HCT116 (cell line): ENCODE measurements around the gene MTG2. TPM values are rescaled to one million over a fixed set of nuclear protein-coding genes. Genes with fewer than 3 reads are reported as not detected.

Experiments used
- ATAC-seq: fragments of 200-7000 bp; cut with Tn5 transposase; 2 replicates; pipeline ENCODE4 v1.9.1; 2020; ENCODE audit warnings: mild to moderate bottlenecking, moderate library complexity
- BruUV-seq: library from RNA; stranded (reverse); fragments of 400-500 nt; replicated peaks from 2 replicates; lab custom pipeline; 2021; lab: Mats Ljungman, UMichigan
- CTCF ChIA-PET: fragments of 300-600 bp; sonication (Branson Sonifier 250); formaldehyde crosslinking; loops from one replicate; lab custom pipeline; 2021; ENCODE audit warnings: antibody characterized with exemption; lab: Charles Lee
- POLR2A ChIA-PET: fragments of 300-600, 350-600 bp; sonication (Branson Sonifier 250); formaldehyde crosslinking; loops from one replicate; lab custom pipeline; 2021; ENCODE audit warnings: antibody characterized with exemption; lab: Charles Lee
- RAD21 ChIA-PET, 2 experiments: fragments of 300-600 bp; sonication (Branson Sonifier 250); formaldehyde crosslinking; loops; one replicate each; lab custom pipeline; 2023; ENCODE audit warnings: low total read pairs in 2 of 2; ENCODE audit not compliant: uncharacterized antibody in 2 of 2, unreplicated experiment in 2 of 2, low non-redundant PET in 1 of 2; lab: Charles Lee
- DNase-seq: peaks from one replicate; pipeline ENCODE4 v3.0.0-alpha.2; 2010; ENCODE audit warnings: low read depth, low spot score
- H2AFZ ChIP-seq: fragments of 200-600 bp; shearing (Covaris generic), sonication (generic); 2 replicates; pipeline ENCODE4 v1.6.1; 2017; ENCODE audit warnings: low read depth, mixed run types, mixed read lengths, antibody characterized with exemption, low read length; ENCODE audit not compliant: poor library complexity, severe bottlenecking
- H3K27ac ChIP-seq: 2 replicates; pipeline ENCODE4 v1.5.1; 2012; ENCODE audit warnings: low read depth, low read length
- H3K27me3 ChIP-seq: fragments of 200-600 bp; sonication (generic); 2 replicates; pipeline ENCODE4 v1.6.1; 2016; ENCODE audit warnings: mixed run types, low read length, mixed read lengths; ENCODE audit not compliant: insufficient read depth
- H3K36me3 ChIP-seq, 2 experiments: fragments of 200-500 bp in 1 of 2; fragments of 200-600 bp in 1 of 2; sonication (Bioruptor generic) in 1 of 2; sonication (generic) in 1 of 2; 2 replicates each; pipeline versions ENCODE4 v1.5.1 to v1.6.1; 2014 to 2016; ENCODE audit warnings: low read length in 2 of 2, inconsistent platforms in 1 of 2, mixed read lengths in 1 of 2, mixed run types in 1 of 2; ENCODE audit not compliant: insufficient read depth in 2 of 2, control insufficient read depth in 1 of 2
- H3K4me1 ChIP-seq, 2 experiments: fragments of 200-600 bp in 1 of 2; sonication (generic) in 1 of 2; 2 replicates each; pipeline versions ENCODE4 v1.5.1 to v1.6.1; 2012 to 2017; ENCODE audit warnings: low read length in 2 of 2, inconsistent platforms in 1 of 2, mild to moderate bottlenecking in 1 of 2, mixed read lengths in 1 of 2, mixed run types in 1 of 2, moderate library complexity in 1 of 2; ENCODE audit not compliant: insufficient read depth in 2 of 2, control insufficient read depth in 1 of 2
- H3K4me2 ChIP-seq: fragments of 200-600 bp; sonication (generic); 2 replicates; pipeline ENCODE4 v1.6.1; 2017; ENCODE audit warnings: mixed run types, low read length, mixed read lengths
- H3K4me3 ChIP-seq, 2 experiments: fragments of 200-600 bp in 1 of 2; sonication (generic) in 1 of 2; replicated peaks in 1 of 2; 2 replicates each; pipeline ENCODE4 v1.5.1; 2011 to 2016; ENCODE audit warnings: low read length in 2 of 2, control low read depth in 1 of 2, low read depth in 1 of 2, mild to moderate bottlenecking in 1 of 2, mixed read lengths in 1 of 2, mixed run types in 1 of 2
- H3K79me2 ChIP-seq: fragments of 200-600 bp; sonication (generic); 2 replicates; pipeline ENCODE4 v1.6.1; 2017; ENCODE audit warnings: mild to moderate bottlenecking, mixed run types, low read length, moderate library complexity, mixed read lengths; ENCODE audit not compliant: insufficient read depth
- H3K9ac ChIP-seq: fragments of 200-600 bp; sonication (generic); 2 replicates; pipeline ENCODE4 v1.6.1; 2016; ENCODE audit warnings: low read length, mixed read lengths
- H3K9me2 ChIP-seq: fragments of 200-600 bp; sonication (generic), shearing (Covaris generic); 2 replicates; pipeline ENCODE4 v1.6.1; 2017; ENCODE audit warnings: mixed run types, mild to moderate bottlenecking, moderate library complexity; ENCODE audit not compliant: insufficient read depth
- H3K9me3 ChIP-seq, 2 experiments: fragments of 200-500 bp in 1 of 2; fragments of 200-600 bp in 1 of 2; sonication (Bioruptor generic) in 1 of 2; sonication (generic) in 1 of 2; 2 replicates each; pipeline ENCODE4 v1.6.1; 2014 to 2017; ENCODE audit warnings: low read length in 2 of 2, mixed read lengths in 2 of 2, inconsistent platforms in 1 of 2, low read depth in 1 of 2, mild to moderate bottlenecking in 1 of 2, mixed run types in 1 of 2, moderate library complexity in 1 of 2; ENCODE audit not compliant: control insufficient read depth in 1 of 2, insufficient read depth in 1 of 2
- H4K20me1 ChIP-seq: fragments of 200-600 bp; sonication (generic), shearing (Covaris generic); 2 replicates; pipeline ENCODE4 v1.6.1; 2017; ENCODE audit warnings: mixed run types, mild to moderate bottlenecking, moderate library complexity; ENCODE audit not compliant: insufficient read depth
- CBX3 ChIP-seq: IDR thresholded peaks from 2 replicates; pipeline ENCODE4 v1.6.1; 2012; ENCODE audit warnings: low read depth
- EGR1 ChIP-seq: IDR thresholded peaks from 2 replicates; pipeline ENCODE4 v1.6.1; 2012; ENCODE audit warnings: low read depth
- ELF1 ChIP-seq: IDR thresholded peaks from 2 replicates; pipeline ENCODE4 v1.6.1; 2012; ENCODE audit warnings: low read depth, borderline replicate concordance
- EZH2phosphoT487 ChIP-seq: fragments of 200-600 bp; IDR thresholded peaks from 2 replicates; pipeline ENCODE4 v1.6.1; 2018; ENCODE audit warnings: antibody characterized with exemption, borderline replicate concordance
- POLR2A ChIP-seq: IDR thresholded peaks from 2 replicates; pipeline ENCODE4 v1.7.0; 2011; ENCODE audit warnings: borderline replicate concordance; ENCODE audit not compliant: insufficient read depth, insufficient read length; ENCODE audit errors: extremely low read depth
- POLR2AphosphoS5 ChIP-seq: IDR thresholded peaks from 2 replicates; pipeline ENCODE4 v1.6.1; 2011; ENCODE audit warnings: mild to moderate bottlenecking, low read depth, low read length, moderate library complexity
- TCF7L2 ChIP-seq: IDR thresholded peaks from 2 replicates; pipeline ENCODE4 v1.7.0; 2011; ENCODE audit warnings: borderline replicate concordance, inconsistent platforms; ENCODE audit not compliant: insufficient read depth, insufficient read length; ENCODE audit errors: extremely low read depth
- YY1 ChIP-seq: IDR thresholded peaks from 2 replicates; pipeline ENCODE4 v1.6.1; 2011; ENCODE audit warnings: low read length, low read depth, moderate library complexity, mild to moderate bottlenecking; ENCODE audit not compliant: insufficient replicate concordance; ENCODE audit errors: extremely low read depth
- ZNF274 ChIP-seq: fragments of 200-500 bp; sonication (Bioruptor generic); IDR thresholded peaks from 2 replicates; pipeline ENCODE4 v1.6.1; 2014; ENCODE audit warnings: mild to moderate bottlenecking, low read depth, low read length, inconsistent platforms
- intact Hi-C: fragments of 100-400 bp; cut with micrococcal nuclease; formaldehyde crosslinking; loops from 2 replicates; pipeline ENCODE4 v1.10.0; 2022
- total RNA-seq: library from RNA; stranded (reverse); gene quantifications from one replicate; pipeline ENCODE4 v1.2.1, GENCODE V29; 2021; ENCODE audit not compliant: unreplicated experiment
- TF ChIP-seq, protein P1 (sequence below): IDR thresholded peaks from 2 replicates; pipeline ENCODE4 v1.6.1; 2011; ENCODE audit warnings: mild to moderate bottlenecking, low read length, moderate library complexity; ENCODE audit not compliant: insufficient replicate concordance; ENCODE audit errors: extremely low read depth

MTG2 gene
- total RNA-seq, 1 experiment from 2014 or later = 43.3 TPM

DNA sequence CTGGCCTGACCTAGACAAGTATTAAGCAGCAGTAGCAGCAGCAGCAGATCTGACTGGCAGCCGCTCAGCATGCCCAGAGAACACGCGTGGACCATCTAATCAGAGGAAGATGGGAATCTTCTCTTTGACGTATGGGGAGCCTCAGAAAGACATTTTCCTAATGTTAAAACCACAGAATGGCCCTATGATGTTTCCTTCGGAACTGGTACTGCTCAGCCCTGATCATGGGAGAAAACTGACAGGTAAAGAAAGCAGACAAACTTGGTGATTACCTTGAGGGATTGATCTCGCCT is 45.8 kb upstream of the MTG2 start:
- RAD21 ChIA-PET = no interaction called here
- POLR2A ChIA-PET = no interaction called here
- Histone ChIP-seq H3K9me3 (no peaks in the 10 kb centered on the region), H3K27ac (no peak overlapping the region; the same call in 1 of the 2 replicates), H3K4me2 (no peak overlapping the region), H4K20me1 (peaks cover 20% of the 10 kb centered on the region; the same call in 1 of the 2 replicates), H3K9me2 (no peaks in the 10 kb centered on the region), H3K79me2 (peaks cover 53% of the 10 kb centered on the region), H3K9ac (no peak overlapping the region), H3K4me3 (no peak overlapping the region), H3K36me3 (peaks cover 49 to 62% of the 10 kb centered on the region in 2 experiments), H2AFZ (no peak overlapping the region), H3K27me3 (no peaks in the 10 kb centered on the region), H3K4me1 (peaks cover 7 to 10% of the 10 kb centered on the region in 2 experiments)
- ATAC-seq (no peak), DNase-seq (no peak)
- BruUV-seq = no TSS peak
- CTCF ChIA-PET = no interaction called here
- TF ChIP-seq POLR2AphosphoS5 (0 out of 2 replicates have a peak, but pooled peaks have one; percentile 27), POLR2A (no peak)
- intact Hi-C loops = loop anchor here (1.0 kb wide), 1 partner anchor 126 kb away; no protein-coding TSS in a partner anchor

DNA sequence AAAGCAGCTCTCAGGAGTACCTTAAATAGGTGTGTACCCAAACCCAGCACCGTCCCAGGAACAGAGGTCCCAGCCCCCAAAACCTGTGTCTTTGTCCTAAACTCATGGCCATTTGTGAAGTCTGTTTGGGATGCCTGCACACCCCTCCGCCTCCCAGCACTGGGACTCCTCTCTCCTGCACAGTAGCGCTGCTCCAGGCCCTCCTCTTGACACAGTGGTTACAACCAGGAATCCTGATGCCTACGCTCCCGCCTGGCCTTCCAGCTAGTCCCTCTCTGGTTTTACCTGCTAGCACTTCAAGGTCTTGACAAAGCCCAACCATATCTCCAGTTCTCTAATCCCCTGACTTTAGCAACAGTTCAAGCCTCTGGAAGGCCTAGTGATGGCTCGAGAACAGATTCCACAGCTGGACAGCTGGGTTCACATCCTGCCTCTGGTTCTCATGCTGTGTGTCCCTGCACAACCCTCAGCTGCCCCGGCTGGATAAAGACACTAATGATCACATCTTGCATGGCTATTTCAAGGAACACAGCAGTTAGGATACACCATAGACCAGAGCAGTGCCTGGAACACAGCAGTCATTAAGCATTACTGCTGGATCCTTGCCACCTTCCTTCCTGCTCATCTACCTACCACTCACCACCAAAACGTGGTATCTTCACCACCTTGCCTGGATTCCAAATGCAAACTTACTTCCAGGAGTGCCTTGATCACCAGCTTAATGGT is 45.2 kb upstream of the MTG2 start:
- Histone ChIP-seq H3K9me2 (no peaks in the 10 kb centered on the region), H3K9ac (no peak overlapping the region), H3K4me1 (peaks cover 7 to 11% of the 10 kb centered on the region in 2 experiments), H3K36me3 (peaks cover 47 to 62% of the 10 kb centered on the region in 2 experiments), H4K20me1 (peaks cover 25% of the 10 kb centered on the region; the same call in 1 of the 2 replicates), H3K27me3 (no peaks in the 10 kb centered on the region), H3K79me2 (peaks cover 59% of the 10 kb centered on the region), H3K4me2 (no peak overlapping the region), H3K9me3 (no peaks in the 10 kb centered on the region), H3K4me3 (no peak overlapping the region), H2AFZ (no peak overlapping the region), H3K27ac (peak overlapping the region; percentile 2)
- no peak for ATAC-seq
- intact Hi-C loops = loop anchor here (1.0 kb wide), 1 partner anchor 126 kb away; no protein-coding TSS in a partner anchor
- ChIA-PET POLR2A (no interaction called here), RAD21 (no interaction called here), CTCF (interaction anchor here (1.5 kb wide), 1 partner anchor 9 kb away, joined by 4 read pairs; no protein-coding TSS in a partner anchor)
- TF ChIP-seq YY1 (no peak), ZNF274 (no peak), EGR1 (no peak), CBX3 (no peak), POLR2AphosphoS5 (no peak), EZH2phosphoT487 (no peak), ELF1 (no peak), TCF7L2 (no peak)
- TF ChIP-seq, protein P1, sequence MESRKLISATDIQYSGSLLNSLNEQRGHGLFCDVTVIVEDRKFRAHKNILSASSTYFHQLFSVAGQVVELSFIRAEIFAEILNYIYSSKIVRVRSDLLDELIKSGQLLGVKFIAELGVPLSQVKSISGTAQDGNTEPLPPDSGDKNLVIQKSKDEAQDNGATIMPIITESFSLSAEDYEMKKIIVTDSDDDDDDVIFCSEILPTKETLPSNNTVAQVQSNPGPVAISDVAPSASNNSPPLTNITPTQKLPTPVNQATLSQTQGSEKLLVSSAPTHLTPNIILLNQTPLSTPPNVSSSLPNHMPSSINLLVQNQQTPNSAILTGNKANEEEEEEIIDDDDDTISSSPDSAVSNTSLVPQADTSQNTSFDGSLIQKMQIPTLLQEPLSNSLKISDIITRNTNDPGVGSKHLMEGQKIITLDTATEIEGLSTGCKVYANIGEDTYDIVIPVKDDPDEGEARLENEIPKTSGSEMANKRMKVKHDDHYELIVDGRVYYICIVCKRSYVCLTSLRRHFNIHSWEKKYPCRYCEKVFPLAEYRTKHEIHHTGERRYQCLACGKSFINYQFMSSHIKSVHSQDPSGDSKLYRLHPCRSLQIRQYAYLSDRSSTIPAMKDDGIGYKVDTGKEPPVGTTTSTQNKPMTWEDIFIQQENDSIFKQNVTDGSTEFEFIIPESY = no peak
- no peak for DNase-seq
- BruUV-seq = no TSS peak
